GM18909 (cell line): ENCODE results near the gene UNKL.

Source experiments
- ATAC-seq: cut with Tn5 transposase; IDR thresholded peaks from one replicate; pipeline ENCODE4 v1.9.1; 2021; ENCODE audit warnings: mild to moderate bottlenecking; ENCODE audit not compliant: unreplicated experiment, poor library complexity

UNKL gene

DNA sequence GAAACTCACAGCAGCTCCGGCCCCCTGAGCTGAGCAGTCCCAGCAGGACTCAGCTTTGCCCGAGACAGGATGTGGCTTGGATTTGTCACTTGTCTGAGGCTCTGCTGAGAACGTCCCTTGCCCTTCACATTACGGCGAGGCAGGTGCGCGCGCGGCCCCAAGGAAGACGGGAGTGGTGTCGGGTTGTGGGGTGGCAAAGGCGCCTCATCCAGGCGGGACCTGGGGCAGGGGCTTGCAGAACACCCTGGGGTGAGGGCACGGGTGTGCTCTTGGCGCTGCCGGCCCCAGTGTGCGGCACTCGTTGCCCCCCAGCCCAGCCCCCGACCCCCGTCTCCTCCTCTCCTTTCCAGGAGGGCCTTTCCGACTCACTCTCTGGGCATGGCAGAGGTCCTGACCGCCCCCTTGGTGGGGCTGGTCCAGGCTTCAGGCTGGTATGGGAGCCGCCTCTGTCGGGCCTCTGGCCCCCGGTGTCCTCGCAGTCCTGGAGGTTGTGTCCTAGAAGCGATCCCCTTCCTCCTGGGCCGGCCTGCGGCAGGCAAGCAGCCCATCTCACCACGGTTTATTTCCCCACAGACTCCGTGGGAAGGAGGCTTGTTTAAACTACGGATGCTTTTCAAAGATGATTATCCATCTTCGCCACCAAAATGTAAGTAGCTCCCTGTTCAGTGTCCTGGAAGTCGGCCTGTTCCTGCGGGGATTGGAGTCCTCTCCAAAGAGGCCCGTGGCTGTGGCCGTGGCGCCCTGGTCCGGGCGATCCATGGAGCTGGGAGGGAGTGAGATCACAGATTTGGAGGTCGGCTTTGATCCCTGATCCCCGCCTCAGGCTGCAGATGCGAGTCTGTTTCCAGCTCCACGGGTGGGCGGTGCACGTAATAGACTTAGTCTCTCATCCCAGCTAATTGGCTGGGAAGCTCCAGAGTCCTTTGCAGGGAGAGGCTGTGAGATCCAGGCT is 99.1 kb downstream of the UNKL start:
- no peak for ATAC-seq

DNA sequence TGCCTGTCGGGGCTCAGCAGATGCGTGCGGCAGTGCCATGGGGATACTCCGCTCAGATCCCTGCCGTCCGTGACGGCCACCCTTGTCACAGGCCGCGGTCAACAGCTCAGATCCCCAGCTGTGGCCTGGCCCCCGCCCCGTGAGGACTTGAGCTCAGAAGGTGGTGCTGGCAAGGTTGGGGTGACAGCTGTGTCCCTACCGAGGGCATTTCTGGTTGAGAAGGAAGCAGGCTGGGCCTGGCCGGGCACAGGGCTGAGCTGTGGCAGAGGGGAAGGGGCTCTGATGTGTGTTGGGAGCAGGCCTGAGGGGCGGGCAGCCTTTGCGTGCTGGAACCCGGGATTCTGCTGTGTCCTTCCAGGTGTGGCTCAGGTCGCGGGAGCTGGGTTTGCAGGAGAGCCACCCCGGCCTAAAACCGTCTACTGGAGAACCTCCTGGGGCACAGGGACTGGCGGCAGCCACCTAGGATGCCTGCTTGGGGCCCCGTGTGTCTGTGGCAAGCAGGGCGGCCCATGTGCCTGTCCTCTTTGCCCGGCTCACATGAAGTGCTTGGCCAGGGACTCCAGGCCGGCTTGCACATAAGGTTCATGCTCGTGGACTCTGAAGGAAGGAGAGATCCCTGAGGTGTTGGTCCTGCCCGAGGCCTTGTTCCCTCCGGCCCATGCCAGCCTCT is 100.0 kb downstream of the UNKL start:
- ATAC-seq: no peak

DNA sequence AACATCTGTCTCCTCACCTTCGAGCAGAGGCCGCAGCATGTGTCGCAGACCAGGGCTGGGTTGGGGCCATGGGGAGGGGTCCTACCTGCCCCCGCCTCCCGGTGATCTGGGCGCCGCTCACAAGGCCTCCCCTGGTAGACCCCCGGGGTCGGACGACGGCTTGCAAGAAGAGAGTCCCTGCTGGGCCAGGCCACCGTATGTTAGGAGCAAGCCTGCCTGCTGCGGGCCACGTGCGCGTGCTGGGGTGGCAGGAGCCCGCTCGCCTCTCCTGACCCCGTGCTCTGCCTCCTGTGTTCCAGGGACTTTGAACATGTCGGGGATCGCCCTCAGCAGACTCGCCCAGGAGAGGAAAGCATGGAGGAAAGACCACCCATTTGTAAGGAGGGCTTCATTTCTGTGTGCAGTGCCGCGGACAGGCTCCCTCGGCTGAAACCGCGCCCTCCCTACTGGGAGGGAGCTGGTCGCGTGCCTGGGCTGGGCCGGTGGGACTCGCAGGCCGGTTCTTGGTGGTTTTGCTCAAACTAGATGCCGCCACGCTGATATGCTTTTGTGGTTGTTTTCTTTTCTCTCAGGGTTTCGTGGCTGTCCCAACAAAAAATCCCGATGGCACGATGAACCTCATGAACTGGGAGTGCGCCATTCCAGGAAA is 100.7 kb downstream of the UNKL start:
- no peak for ATAC-seq
